ENCODE data around the gene ZSCAN26.
A peak's percentile ranks its signal among the peaks of the same experiment; 100 is the strongest.

ZSCAN26 gene

GRCh38 chr6:28266962-28267694, at the start of gene ZSCAN26:
Gene ZSCAN26 (plus strand): TSS chr6:28267143. CDS start chr6:28271920, 4,777 bp downstream.
- Histone ChIP-seq H3K9me3 (ENCODE audit: low read length) (no peaks in the 10 kb centered on the region), H3K4me1 (ENCODE audit: insufficient read depth, low read length) (peaks cover 14% of the 10 kb centered on the region), H2AFZ (ENCODE audit: low read depth, low read length) (peak within 1 kb of the TSS; percentile 86)

DNA sequence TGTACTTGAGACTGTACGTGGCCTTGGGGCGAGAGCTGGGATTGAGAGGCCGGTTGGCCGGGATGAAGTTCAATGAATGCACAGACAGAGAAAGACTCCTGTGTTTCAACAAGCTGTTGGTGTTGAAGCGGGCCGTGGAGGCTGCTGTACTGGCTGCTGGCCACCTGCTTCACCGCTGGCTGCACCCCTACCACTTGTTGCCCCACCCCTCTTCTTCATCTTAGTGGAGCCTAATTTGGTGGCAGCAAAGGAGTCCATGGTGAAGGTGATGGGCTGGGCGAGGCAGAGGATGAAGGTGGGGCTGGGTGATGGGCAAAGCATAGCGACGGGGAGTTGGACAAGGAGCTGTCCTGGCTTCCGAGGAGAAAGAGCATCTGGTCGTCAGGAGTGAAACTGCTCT, 49.1 kb upstream of the ZSCAN26 start:
- Histone ChIP-seq H2AFZ (ENCODE audit: low read depth, low read length) (no peak overlapping the region), H3K27me3 (ENCODE audit: insufficient read depth, low read length) (peaks cover 52% of the 10 kb centered on the region), H3K9me3 (ENCODE audit: low read length) (peaks cover 3% of the 10 kb centered on the region), H3K4me3 (ENCODE audit: low read length) (no peak overlapping the region), H3K4me1 (ENCODE audit: insufficient read depth, low read length) (peaks cover 3% of the 10 kb centered on the region), H3K36me3 (ENCODE audit: insufficient read depth, low read length) (no peaks in the 10 kb centered on the region)

More at GRCh38 chr6:28266962-28267694, at the start of gene ZSCAN26:
- peak within 1 kb of the TSS; percentile 89 for H3K4me3 ChIP-seq (ENCODE audit: low read length)
- H3K27me3 ChIP-seq (ENCODE audit: insufficient read depth, low read length) = no peaks in the 10 kb centered on the region
- peaks cover 12% of the 10 kb centered on the region for H3K36me3 ChIP-seq (ENCODE audit: insufficient read depth, low read length)

DNA sequence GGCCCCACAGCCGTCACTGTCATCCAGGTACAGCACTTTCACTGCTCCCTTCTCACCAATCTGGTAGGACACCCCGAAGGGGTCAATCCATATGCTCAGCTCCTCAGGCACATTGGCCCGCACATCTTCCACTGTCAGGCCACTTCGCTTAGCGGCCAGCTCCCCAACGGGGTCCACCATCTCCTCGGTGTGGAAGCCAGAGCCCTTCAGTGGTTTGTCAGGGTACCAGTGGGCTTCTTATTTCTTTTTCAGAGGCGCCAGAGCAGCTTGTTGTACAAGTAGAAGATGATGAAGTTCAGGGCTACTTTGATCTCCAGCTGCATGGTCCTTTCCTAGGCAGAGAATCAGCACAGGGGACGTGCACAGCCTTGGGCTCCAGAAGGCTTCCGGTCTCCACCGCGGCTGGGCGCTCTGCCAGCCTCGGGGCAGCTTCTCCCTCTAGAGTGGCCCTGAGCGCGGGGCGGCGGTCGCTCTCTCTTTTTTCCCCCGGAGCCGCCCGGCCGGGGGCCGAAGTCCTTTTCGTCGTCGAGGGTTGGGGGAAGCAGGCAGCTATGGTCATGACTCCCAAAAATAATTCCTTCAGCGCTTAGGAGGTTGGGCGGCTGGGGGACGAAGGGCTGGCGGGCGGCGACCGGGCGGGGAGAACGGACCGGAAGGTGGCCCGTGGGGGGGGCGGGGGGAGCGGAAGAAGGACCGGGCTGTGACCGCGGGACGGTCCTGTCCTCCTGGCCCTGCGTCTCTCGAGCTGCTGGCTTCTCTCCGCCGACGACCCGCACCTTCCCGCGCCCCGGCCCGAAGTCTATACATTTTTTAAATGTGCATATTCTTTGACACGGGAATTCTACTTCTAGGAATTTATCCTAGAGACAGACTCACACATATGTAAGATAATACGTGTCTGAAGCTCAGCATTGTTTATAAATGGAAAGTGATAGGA, 48.4 kb upstream of the ZSCAN26 start:
- Histone ChIP-seq H3K27me3 (ENCODE audit: insufficient read depth, low read length) (peaks cover 48% of the 10 kb centered on the region), H2AFZ (ENCODE audit: low read depth, low read length) (peak overlapping the region; percentile 64), H3K4me1 (ENCODE audit: insufficient read depth, low read length) (no peaks in the 10 kb centered on the region), H3K9me3 (ENCODE audit: low read length) (peaks cover 3% of the 10 kb centered on the region), H3K36me3 (ENCODE audit: insufficient read depth, low read length) (no peaks in the 10 kb centered on the region), H3K4me3 (ENCODE audit: low read length) (peak overlapping the region; percentile 31)

DNA sequence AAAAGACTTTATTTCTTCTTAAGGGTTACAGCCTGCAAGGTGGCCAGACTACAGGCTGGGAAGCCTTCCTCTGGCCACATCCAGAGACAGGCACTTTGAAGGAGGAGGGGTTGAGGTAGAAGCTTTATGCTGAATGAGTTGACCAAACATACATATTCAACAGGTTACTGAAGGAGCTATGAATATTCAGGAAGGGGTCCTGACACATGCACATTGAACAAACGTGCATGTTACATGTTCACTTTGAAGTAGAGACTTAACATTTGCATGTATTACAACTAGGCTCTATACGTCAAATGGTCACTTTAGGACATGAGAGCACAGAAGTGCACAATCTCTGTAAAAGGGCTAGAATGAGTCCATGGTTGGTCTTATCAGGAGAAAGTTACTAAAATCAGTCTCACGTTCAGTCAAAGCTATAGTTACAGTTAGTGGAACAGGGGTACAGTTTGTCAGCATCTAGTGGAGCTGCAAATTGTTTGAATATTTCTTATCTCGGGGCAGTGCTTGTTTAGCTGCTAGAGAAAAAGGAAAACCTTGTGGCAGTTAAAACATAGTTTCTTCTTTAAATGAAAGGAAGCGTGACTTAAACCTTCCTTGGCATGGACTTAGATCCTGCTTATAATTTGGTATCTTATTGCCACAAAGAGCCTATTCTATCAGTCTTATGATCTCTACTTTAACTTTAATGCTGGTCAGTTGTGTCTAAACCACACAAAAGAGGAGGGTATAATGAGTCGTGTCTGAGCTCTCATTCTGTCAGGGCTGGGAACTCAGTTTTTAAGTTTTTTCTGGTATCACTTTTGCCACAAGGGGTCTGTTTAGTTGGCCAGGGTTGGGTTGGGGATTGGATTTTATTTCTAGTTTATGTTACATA, 46.4 kb upstream of the ZSCAN26 start:
- Histone ChIP-seq H3K4me3 (ENCODE audit: low read length) (no peak overlapping the region), H3K4me1 (ENCODE audit: insufficient read depth, low read length) (peaks cover 4% of the 10 kb centered on the region), H3K36me3 (ENCODE audit: insufficient read depth, low read length) (no peaks in the 10 kb centered on the region), H3K9me3 (ENCODE audit: low read length) (peaks cover 3% of the 10 kb centered on the region), H3K27me3 (ENCODE audit: insufficient read depth, low read length) (peaks cover 37% of the 10 kb centered on the region), H2AFZ (ENCODE audit: low read depth, low read length) (no peak overlapping the region)

- peak overlapping the region; percentile 91 for H3K4me3 ChIP-seq (ENCODE audit: low read length)
- peaks cover 9% of the 10 kb centered on the region for H3K27me3 ChIP-seq (ENCODE audit: insufficient read depth, low read length)
These were observed 42.5 kb upstream of the ZSCAN26 start for GRCh38 chr6:28224131-28225055.

GRCh38 chr6:28225056-28225834, 41.7 kb upstream of the ZSCAN26 start, which contains the start of gene ZSCAN9:
Gene ZSCAN9 (plus strand): TSS chr6:28225275. CDS start chr6:28227085, 1,810 bp downstream.
- peaks cover 15% of the 10 kb centered on the region for H3K4me1 ChIP-seq (ENCODE audit: insufficient read depth, low read length)

More at GRCh38 chr6:28224131-28225055, 42.5 kb upstream of the ZSCAN26 start:
- Histone ChIP-seq H3K36me3 (ENCODE audit: insufficient read depth, low read length) (peaks cover 25% of the 10 kb centered on the region), H2AFZ (ENCODE audit: low read depth, low read length) (peak overlapping the region; percentile 64), H3K9me3 (ENCODE audit: low read length) (no peaks in the 10 kb centered on the region), H3K4me1 (ENCODE audit: insufficient read depth, low read length) (peaks cover 15% of the 10 kb centered on the region)

DNA sequence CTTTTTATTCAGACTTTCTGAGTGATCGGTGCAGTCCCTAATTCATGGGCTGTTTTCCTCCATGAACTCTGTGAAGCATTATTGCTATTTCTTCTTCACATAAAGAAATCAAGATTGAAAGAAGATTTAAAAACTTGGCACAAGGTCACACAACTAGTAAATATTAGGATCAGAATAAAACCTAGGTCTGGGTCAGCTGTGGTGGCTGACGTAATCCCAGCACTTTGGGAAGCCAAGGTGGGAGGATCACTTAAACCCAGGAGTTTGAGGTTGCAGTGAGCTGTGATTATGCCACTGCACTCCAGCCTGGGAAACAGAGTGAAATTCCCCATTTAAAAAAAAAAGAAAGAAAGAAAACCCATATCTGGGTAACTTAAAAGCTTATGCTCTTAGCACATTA, 40.5 kb upstream of the ZSCAN26 start:
- Histone ChIP-seq H3K36me3 (ENCODE audit: insufficient read depth, low read length) (peaks cover 40% of the 10 kb centered on the region), H3K4me1 (ENCODE audit: insufficient read depth, low read length) (peaks cover 15% of the 10 kb centered on the region), H3K4me3 (ENCODE audit: low read length) (peak overlapping the region; percentile 91), H2AFZ (ENCODE audit: low read depth, low read length) (no peak overlapping the region), H3K9me3 (ENCODE audit: low read length) (no peaks in the 10 kb centered on the region), H3K27me3 (ENCODE audit: insufficient read depth, low read length) (peaks cover 5% of the 10 kb centered on the region)

More at GRCh38 chr6:28225056-28225834, 41.7 kb upstream of the ZSCAN26 start, which contains the start of gene ZSCAN9:
- peak within 1 kb of the TSS; percentile 91 for H3K4me3 ChIP-seq (ENCODE audit: low read length)
- peak within 1 kb of the TSS; percentile 64 for H2AFZ ChIP-seq (ENCODE audit: low read depth, low read length)
- H3K36me3 ChIP-seq (ENCODE audit: insufficient read depth, low read length) = peaks cover 28% of the 10 kb centered on the region
- H3K9me3 ChIP-seq (ENCODE audit: low read length) = no peaks in the 10 kb centered on the region
- H3K27me3 ChIP-seq (ENCODE audit: insufficient read depth, low read length) = peaks cover 6% of the 10 kb centered on the region

GRCh38 chr6:28232785-28233184, 34.2 kb upstream of the ZSCAN26 start:
- H3K9me3 ChIP-seq (ENCODE audit: low read length) = no peaks in the 10 kb centered on the region
- no peaks in the 10 kb centered on the region for H3K4me1 ChIP-seq (ENCODE audit: insufficient read depth, low read length)
- H3K4me3 ChIP-seq (ENCODE audit: low read length) = no peak overlapping the region
- peaks cover 73% of the 10 kb centered on the region for H3K36me3 ChIP-seq (ENCODE audit: insufficient read depth, low read length)
- H3K27me3 ChIP-seq (ENCODE audit: insufficient read depth, low read length) = no peaks in the 10 kb centered on the region
- no peak overlapping the region for H2AFZ ChIP-seq (ENCODE audit: low read depth, low read length)

GRCh38 chr6:28235912-28236452, 31.0 kb upstream of the ZSCAN26 start:
- Histone ChIP-seq H3K4me1 (ENCODE audit: insufficient read depth, low read length) (no peaks in the 10 kb centered on the region), H3K4me3 (ENCODE audit: low read length) (no peak overlapping the region), H2AFZ (ENCODE audit: low read depth, low read length) (no peak overlapping the region), H3K36me3 (ENCODE audit: insufficient read depth, low read length) (peaks cover 50% of the 10 kb centered on the region), H3K27me3 (ENCODE audit: insufficient read depth, low read length) (no peaks in the 10 kb centered on the region), H3K9me3 (ENCODE audit: low read length) (no peaks in the 10 kb centered on the region)

DNA sequence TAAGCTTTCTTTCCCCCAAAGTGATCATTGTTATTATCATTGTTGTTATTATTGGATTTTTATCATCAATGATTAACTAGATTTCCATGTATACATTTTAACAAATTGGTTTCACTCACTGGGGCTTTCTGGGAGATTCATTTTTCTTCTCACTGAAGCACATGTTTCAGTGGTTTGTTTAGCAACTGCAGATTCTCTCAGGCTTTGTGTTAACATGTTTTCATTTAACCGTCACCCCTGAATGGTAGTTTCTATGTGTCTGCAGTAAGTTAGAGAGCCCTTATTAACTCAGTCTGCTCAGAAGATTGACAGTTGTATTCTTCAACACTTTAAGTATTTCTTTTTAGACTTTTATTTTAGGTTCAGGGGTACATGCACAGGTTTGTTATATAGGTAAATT, 27.3 kb upstream of the ZSCAN26 start:
- no peak overlapping the region for H3K4me3 ChIP-seq (ENCODE audit: low read length)
- no peaks in the 10 kb centered on the region for H3K4me1 ChIP-seq (ENCODE audit: insufficient read depth, low read length)
- H2AFZ ChIP-seq (ENCODE audit: low read depth, low read length) = no peak overlapping the region
- no peaks in the 10 kb centered on the region for H3K9me3 ChIP-seq (ENCODE audit: low read length)
- H3K36me3 ChIP-seq (ENCODE audit: insufficient read depth, low read length) = peaks cover 24% of the 10 kb centered on the region
- no peaks in the 10 kb centered on the region for H3K27me3 ChIP-seq (ENCODE audit: insufficient read depth, low read length)

GRCh38 chr6:28240471-28240870, 26.5 kb upstream of the ZSCAN26 start:
- Histone ChIP-seq H3K27me3 (ENCODE audit: insufficient read depth, low read length) (no peaks in the 10 kb centered on the region), H3K9me3 (ENCODE audit: low read length) (no peaks in the 10 kb centered on the region), H3K4me1 (ENCODE audit: insufficient read depth, low read length) (no peaks in the 10 kb centered on the region), H2AFZ (ENCODE audit: low read depth, low read length) (no peak overlapping the region), H3K4me3 (ENCODE audit: low read length) (no peak overlapping the region), H3K36me3 (ENCODE audit: insufficient read depth, low read length) (peaks cover 23% of the 10 kb centered on the region)

Data from neuron (in vitro differentiated cells).